ENCODE results near the gene ASXL3.

The ASXL3 gene

GRCh38 chr18:33584548-33585430, 6.8 kb downstream of the ASXL3 start:
- no peak for DNase-seq

DNA sequence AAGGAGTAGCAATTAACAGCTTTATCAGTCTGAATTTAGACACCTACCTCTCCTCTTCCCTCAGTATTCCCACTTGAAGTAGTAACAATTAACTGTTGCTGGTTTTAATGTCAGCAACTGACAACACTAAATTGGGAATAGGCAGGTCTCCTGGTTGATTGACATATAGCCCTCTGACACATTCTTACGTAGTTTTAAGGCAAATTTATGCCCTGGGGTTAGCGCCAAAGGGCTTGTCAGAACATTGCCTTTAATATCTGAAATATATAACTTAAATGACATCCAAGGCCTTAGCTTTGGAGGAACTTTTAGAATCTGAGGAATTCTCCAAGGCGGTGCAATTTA, 7.4 kb downstream of the ASXL3 start:
- DNase-seq: no peak

DNA sequence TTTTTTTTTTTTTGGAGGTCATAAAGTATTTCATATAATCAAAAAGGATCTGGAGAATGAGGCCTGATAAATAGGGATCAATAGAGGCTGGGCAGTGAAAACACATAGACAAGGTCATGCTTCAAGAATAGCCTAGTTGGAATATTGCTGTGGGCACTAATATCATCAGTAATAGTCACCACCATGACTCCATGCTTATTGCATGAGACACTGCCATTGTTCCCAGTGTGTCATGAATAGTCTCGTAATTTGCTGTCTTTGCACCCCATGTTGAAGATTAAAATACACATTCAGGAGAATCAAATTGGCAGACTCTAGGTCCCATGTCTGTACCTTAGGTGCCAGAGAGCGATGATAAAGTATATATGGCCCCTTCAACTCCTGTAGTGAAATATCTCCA, 10.3 kb downstream of the ASXL3 start:
- DNase-seq: no peak

- no peak for DNase-seq
Observed at GRCh38 chr18:33593261-33593660, 15.2 kb downstream of the ASXL3 start.

DNA sequence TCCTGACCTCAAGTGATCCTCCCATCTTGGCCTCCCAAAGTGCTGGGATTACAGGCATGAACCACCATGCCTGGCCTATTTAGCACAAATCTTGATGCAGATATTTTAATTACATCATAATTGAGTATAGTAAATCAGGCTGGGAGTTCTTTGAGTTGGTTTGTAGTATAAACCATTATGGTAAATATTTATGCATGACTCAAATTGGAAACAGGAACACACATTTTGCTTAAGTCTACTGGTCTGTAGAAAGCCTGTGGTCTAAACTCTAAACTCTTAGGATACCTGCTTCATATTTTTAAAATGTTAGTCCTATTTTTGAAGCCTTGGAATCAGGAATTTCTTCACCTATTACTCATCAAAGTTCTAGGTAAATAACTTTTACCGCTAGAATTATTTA, 16.8 kb downstream of the ASXL3 start:
- DNase-seq: no peak

- DNase-seq: no peak
Observed at GRCh38 chr18:33596178-33596854, 18.3 kb downstream of the ASXL3 start.

- DNase-seq: no peak
Observed at GRCh38 chr18:33600846-33601245, 22.8 kb downstream of the ASXL3 start.

- no peak for DNase-seq
Observed at GRCh38 chr18:33603454-33603853, 25.4 kb downstream of the ASXL3 start.

DNA sequence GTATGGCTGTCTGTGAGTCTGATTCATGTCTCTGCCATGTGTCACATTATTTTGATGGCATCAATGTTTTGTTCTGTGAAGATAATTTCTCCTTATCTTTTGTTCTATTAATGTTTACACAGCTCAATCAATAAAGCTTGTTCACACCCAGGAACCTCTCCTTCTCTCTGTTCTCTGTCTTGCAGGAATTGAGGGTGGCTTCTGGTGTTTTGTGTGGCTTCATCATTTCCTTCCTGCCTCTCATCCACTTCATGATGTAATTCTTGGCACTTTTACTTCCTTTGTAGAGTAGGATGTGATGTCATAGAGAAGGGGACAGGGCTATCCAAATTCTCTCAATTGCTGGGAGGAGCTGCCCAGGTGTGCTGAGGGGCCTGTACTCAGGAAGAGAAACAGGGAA, 27.2 kb downstream of the ASXL3 start:
- no peak for DNase-seq

DNA sequence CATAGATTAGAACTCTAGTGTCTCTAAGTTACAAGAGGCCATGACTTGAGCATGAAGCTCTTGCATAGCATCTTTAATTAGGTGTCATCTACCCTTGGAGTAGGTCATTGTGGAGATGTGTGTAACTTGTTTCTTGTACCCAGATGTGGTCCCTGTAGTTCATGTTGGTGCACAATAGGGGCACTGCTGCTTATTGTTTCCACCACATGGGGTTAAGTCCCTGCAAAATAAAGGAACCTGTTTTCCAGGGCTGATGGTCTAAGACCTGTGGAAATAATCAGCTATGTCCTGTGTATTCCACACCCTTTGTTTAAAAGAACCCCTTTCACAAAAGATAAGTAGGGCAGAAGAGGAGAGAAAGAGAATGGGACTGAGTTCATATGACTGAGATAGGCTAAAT, 28.6 kb downstream of the ASXL3 start:
- no peak for DNase-seq

DNA sequence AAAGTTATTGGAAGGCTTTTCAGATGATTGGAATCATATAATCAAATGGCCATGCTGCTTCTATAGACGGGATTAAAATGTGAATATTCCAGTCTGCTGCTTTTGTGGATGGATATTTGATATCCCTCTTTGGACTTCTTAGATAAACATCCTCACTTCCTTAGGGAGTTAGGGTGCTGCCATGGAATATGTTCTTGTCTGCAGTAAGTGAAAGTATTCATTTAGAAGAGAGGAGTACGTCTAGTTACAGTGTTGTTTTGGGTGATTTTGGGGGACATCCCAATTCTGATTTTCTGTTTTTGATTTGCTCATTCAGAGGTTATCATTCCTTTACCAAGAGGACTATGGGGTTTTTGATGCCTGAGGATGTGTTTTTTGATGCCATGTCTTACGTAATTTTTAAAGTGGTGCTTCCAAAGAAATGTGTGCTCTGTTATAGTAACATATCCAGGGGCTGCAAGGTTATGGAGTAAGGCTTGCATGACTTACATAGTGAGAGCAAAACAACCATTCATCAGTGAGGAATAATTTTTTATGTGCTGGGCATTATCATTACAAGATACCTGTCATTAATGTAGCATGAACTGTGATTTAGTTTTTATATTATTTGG, 33.6 kb downstream of the ASXL3 start:
- DNase-seq: no peak

- no peak for DNase-seq
Observed at GRCh38 chr18:33612632-33613031, 34.6 kb downstream of the ASXL3 start.

DNA sequence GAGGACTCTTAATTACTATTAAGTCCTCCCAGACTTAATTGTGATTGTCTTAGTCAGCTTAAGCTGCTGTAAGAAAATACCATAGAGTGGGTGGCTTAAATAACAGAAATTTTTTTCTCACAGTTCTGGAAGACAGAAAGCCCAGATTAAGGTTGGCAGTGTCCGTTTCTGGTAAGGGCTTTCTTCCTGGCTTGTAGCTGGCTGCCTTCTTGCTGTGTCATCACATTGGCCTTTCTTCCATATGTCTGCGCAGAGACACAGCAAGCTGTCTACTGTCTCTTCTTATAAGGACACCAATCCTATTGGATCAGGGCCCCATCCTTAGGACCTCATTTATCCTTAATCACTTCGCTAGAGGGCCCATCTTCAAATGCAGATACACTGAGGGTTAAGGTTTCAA, 38.5 kb downstream of the ASXL3 start:
- no peak for DNase-seq

- DNase-seq: no peak
Observed at GRCh38 chr18:33627114-33627513, 49.1 kb downstream of the ASXL3 start.

- no peak for DNase-seq
Observed at GRCh38 chr18:33630476-33630875, 52.5 kb downstream of the ASXL3 start.

- DNase-seq: no peak
Observed at GRCh38 chr18:33641141-33641540, 63.1 kb downstream of the ASXL3 start.

DNA sequence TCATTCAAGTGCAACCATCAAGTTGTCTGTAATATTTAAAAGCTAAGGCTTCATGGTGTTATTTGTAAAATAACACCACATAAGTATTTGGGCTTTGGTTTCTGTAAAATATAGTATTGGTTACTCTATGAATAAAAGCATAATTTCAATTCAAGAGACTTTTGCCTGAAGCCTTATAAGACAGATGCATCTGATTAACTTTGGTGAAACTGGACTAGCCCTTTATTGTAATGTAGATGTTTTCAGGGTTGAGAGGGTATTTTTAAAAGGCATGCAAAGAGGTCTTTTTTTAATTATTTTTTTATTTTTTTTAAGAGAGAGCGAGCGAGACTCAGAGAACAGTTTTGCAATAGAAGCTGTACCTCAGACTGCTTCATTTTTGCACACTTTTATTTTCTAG, 66.5 kb downstream of the ASXL3 start:
- no peak for DNase-seq

- DNase-seq: no peak
Observed at GRCh38 chr18:33647365-33647764, 69.3 kb downstream of the ASXL3 start.

- no peak for DNase-seq
Observed at GRCh38 chr18:33652635-33653034, 74.6 kb downstream of the ASXL3 start.

DNA sequence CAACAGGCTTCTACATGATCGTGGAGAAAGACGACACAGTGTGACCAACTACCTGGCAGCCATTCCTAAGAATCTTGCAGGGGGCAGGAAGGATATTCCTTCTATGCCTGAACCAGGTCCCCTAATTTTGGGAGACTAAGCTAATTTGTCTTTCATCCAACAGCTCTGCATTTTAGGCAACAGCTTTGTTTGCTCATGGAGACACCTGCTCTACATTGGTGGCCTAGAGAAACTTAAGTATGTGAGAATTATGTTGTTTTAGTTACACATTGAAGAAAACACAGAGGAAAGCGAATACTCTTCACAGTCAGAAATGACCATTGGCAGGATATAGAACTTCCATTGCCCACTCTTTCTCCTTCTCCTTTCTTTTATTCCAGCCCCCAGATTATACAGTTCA, 75.2 kb downstream of the ASXL3 start:
- DNase-seq: peak; percentile 27

GRCh38 chr18:33656889-33657448, 79.0 kb downstream of the ASXL3 start:
- DNase-seq: no peak

DNA sequence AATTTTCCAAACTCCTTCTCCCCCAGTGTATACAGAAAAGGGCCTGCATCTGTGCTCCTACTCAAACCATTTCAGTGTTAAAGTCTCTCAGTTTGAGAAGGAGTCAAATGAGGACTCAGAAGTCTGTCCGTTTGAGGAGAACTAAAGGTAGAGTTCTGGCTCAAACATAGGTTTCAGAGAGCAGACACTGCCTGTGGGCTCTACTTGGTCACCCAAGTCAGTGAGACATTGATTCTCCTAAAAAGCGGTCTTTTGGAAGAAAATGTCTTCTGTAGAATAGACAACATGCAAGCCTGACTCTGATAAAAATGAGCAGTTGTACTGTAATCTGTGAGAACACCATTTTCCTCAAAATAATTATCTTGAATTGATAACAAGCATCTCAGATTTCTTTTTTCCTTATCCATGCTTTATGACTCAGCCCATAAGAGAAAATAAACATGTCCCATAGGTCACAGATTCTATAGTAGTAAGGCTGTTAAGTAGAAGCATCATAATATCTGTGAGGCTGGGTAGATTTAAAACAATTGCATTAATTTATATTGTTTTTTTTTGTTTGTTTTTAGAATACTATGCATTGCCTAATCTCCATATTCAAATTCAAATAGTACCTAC, 82.8 kb downstream of the ASXL3 start:
- DNase-seq: no peak

DNA sequence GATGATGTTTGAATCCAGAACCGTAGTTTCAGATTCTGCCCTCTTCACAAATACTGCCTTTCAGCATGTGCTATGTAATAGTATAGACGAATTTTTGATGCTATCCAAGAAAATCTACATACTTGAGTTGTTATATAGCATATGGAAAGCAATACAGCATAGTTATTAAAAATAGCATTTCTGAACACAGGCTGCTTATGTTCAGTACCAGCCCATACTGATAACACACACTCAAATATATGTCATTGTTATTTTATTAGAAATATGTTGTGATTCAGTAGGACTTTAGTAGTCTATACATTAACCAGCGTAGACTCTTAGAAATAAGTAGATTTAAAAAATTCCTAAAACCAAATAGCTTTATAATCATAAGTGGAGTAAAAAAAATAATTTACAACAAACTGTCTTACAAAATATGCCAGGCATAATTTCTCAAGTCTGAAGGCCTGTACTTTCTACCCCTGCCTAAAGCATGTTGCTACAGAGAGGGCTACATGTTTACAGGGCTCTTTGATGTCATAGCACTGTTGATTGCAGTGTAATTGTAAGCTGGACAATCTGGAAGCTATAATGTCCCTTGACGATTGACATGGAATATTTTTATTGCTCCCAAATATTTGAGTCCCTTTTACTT, 86.3 kb downstream of the ASXL3 start:
- DNase-seq: no peak

All from NCI-H1694 treated with DMSO at 0.1 percent for 48 hours (cell line).